Measurements from ENCODE around the gene DIPK2B.

Gene DIPK2B

GRCh38 chrX:45164995-45165394 lies 35.7 kb downstream of the DIPK2B start:
- TF ChIP-seq CTCF (IDR thresholded peaks at IDR 0.05; ENCODE audit: insufficient read depth, missing control alignments): no peak
- no peak for DNase-seq (ENCODE audit: insufficient read length, low spot score)
- FAIRE-seq: no peak

- FAIRE-seq (no peak), DNase-seq (ENCODE audit: insufficient read length, low spot score) (no peak)
- no peak for TF ChIP-seq CTCF (IDR thresholded peaks at IDR 0.05; ENCODE audit: insufficient read depth, missing control alignments)
Observed at GRCh38 chrX:45164021-45164621, 36.6 kb downstream of the DIPK2B start.

- DNase-seq (ENCODE audit: insufficient read length, low spot score) (no peak), FAIRE-seq (no peak)
- TF ChIP-seq CTCF (IDR thresholded peaks at IDR 0.05; ENCODE audit: insufficient read depth, missing control alignments): no peak
Observed at GRCh38 chrX:45157647-45158046, 43.0 kb downstream of the DIPK2B start.

GRCh38 chrX:45154462-45154861 lies 46.2 kb downstream of the DIPK2B start:
- TF ChIP-seq CTCF (IDR thresholded peaks at IDR 0.05; ENCODE audit: insufficient read depth, missing control alignments): no peak
- DNase-seq (ENCODE audit: insufficient read length, low spot score) (no peak), FAIRE-seq (no peak)

- no peak for DNase-seq (ENCODE audit: insufficient read length, low spot score)
- no peak for FAIRE-seq
- no peak for TF ChIP-seq CTCF (IDR thresholded peaks at IDR 0.05; ENCODE audit: insufficient read depth, missing control alignments)
Observed at GRCh38 chrX:45154033-45154360, 46.7 kb downstream of the DIPK2B start.

Data from D721Med (cell line).